Fibroblast of mammary gland (primary cell): Measurements from ENCODE around the gene NAIF1.

Experiments
- DNase-seq: peaks from one replicate; pipeline ENCODE4 v3.0.0-alpha.2; 2010; ENCODE audit warnings: low read depth
- H3K4me3 ChIP-seq: 2 replicates; pipeline ENCODE4 v1.5.1; 2011; ENCODE audit warnings: low read depth, mild to moderate bottlenecking, low read length, moderate library complexity; ENCODE audit not compliant: control insufficient read depth
- CTCF ChIP-seq: conservative IDR thresholded peaks from 2 replicates; pipeline ENCODE4 v1.5.1; 2011; ENCODE audit warnings: low read depth, low read length, inconsistent platforms; ENCODE audit not compliant: control insufficient read depth, insufficient read depth

The NAIF1 gene

GRCh38 chr9:128091144-128091543 lies 24.0 kb upstream of the NAIF1 start:
- DNase-seq = peak; percentile 92
- H3K4me3 ChIP-seq = peak overlapping the region; percentile 55
- no peak for TF ChIP-seq CTCF

- no peak for TF ChIP-seq CTCF
Measured at GRCh38 chr9:128089299-128089698, 22.2 kb upstream of the NAIF1 start.

GRCh38 chr9:128088253-128088945 lies 21.3 kb upstream of the NAIF1 start:
- no peak overlapping the region for H3K4me3 ChIP-seq
- DNase-seq = no peak
- TF ChIP-seq CTCF = no peak

More at GRCh38 chr9:128089299-128089698, 22.2 kb upstream of the NAIF1 start:
- H3K4me3 ChIP-seq = no peak overlapping the region
- no peak for DNase-seq

- TF ChIP-seq CTCF = no peak
- no peak for DNase-seq
- H3K4me3 ChIP-seq = no peak overlapping the region
Measured at GRCh38 chr9:128087262-128087661, 20.1 kb upstream of the NAIF1 start.

GRCh38 chr9:128085943-128086342 lies 18.8 kb upstream of the NAIF1 start:
- H3K4me3 ChIP-seq = no peak overlapping the region
- no peak for TF ChIP-seq CTCF
- DNase-seq = no peak

- H3K4me3 ChIP-seq = no peak overlapping the region
- DNase-seq = peak; percentile 44
- TF ChIP-seq CTCF = no peak
Measured at GRCh38 chr9:128084746-128085145, 17.6 kb upstream of the NAIF1 start.

GRCh38 chr9:128082151-128082550 lies 15.0 kb upstream of the NAIF1 start:
- TF ChIP-seq CTCF = no peak
- no peak overlapping the region for H3K4me3 ChIP-seq
- peak; percentile 55 for DNase-seq
